Measurements from ENCODE around the gene MCUB.

GRCh38 chr4:109559625-109559982 is 442 bp upstream of the MCUB start:
- TF ChIP-seq CBX2 (IDR thresholded peaks at IDR 0.05; ENCODE audit: insufficient read depth, low read length, poor library complexity, severe bottlenecking) (no peak), BRCA1 (IDR thresholded peaks at IDR 0.05) (no peak), BRCA1 (CRISPR knock-in tag; IDR thresholded peaks at IDR 0.05) (no peak), SNAPC5 (CRISPR knock-in tag; IDR thresholded peaks at IDR 0.05) (no peak), HNRNPL (IDR thresholded peaks at IDR 0.05; ENCODE audit: low read depth, low read length) (no peak)
